SK-N-MC (cell line): ENCODE measurements around the gene TMEFF1.

Source experiments
- DNase-seq: peaks from one replicate; pipeline ENCODE4 v3.0.0-alpha.2; 2011; ENCODE audit warnings: low read depth, low spot score
- H3K27ac ChIP-seq: fragments of 200-600 bp; sonication (generic); 2 replicates; pipeline ENCODE4 v1.5.1; 2016; ENCODE audit warnings: mixed run types
- H3K36me3 ChIP-seq: fragments of 200-600 bp; sonication (generic); 2 replicates; pipeline ENCODE4 v1.6.1; 2017; ENCODE audit warnings: antibody characterized with exemption, low read length, mixed read lengths; ENCODE audit not compliant: insufficient read depth
- H3K4me3 ChIP-seq: fragments of 200-600 bp; sonication (generic); 2 replicates; pipeline ENCODE4 v1.5.1; 2016
- H3K9ac ChIP-seq: fragments of 200-600 bp; sonication (generic); 2 replicates; pipeline ENCODE4 v1.8.0; 2017; ENCODE audit warnings: mixed run types, mixed read lengths; ENCODE audit not compliant: insufficient read length
- H3K9me3 ChIP-seq: fragments of 200-600 bp; sonication (generic); 2 replicates; pipeline ENCODE4 v1.6.1; 2017; ENCODE audit warnings: low read depth, mild to moderate bottlenecking, antibody characterized with exemption, low read length, moderate library complexity, mixed read lengths
- EZH2 ChIP-seq: fragments of 200-600 bp; sonication (generic); IDR thresholded peaks from one replicate; pipeline ENCODE4 v1.6.1; 2017; ENCODE audit warnings: antibody characterized with exemption
- FOXP2 ChIP-seq: optimal IDR thresholded peaks from 2 replicates; pipeline ENCODE3; 2011; ENCODE audit warnings: mild to moderate bottlenecking, moderate library complexity; ENCODE audit not compliant: insufficient read depth; ENCODE audit errors: extremely low read length, control extremely low read depth
- POLR2AphosphoS5 ChIP-seq: IDR thresholded peaks from 2 replicates; pipeline ENCODE4 v1.6.1; 2012; ENCODE audit warnings: mild to moderate bottlenecking, low read depth, low read length, borderline replicate concordance

TMEFF1 gene

DNA sequence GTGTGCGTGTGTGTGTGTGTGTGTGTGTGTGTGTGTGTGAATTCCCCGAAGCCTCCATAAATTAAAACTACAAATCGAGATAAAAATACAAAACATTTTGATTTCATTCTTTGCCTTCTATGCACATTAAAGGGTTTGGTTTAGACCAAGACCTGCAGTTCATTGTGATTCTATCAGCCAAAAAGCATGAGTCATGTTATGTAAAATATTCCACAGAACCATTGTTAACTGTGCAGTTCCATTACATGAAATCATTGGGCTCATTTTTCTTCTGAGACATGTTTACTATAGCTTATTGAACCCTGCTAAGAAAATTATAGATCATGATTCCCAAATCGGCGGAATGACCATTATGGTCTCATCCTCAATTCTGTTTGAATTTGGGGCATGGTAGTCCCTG, 116.6 kb downstream of the TMEFF1 start:
- no peak overlapping the region for H3K9ac ChIP-seq
- no peak overlapping the region for H3K27ac ChIP-seq
- H3K36me3 ChIP-seq, result peaks cover 19% of the 10 kb centered on the region
- TF ChIP-seq EZH2, result no peak
- TF ChIP-seq FOXP2, result no peak
- no peak for TF ChIP-seq POLR2AphosphoS5
- no peaks in the 10 kb centered on the region for H3K9me3 ChIP-seq
- no peak for DNase-seq
- no peak overlapping the region for H3K4me3 ChIP-seq

DNA sequence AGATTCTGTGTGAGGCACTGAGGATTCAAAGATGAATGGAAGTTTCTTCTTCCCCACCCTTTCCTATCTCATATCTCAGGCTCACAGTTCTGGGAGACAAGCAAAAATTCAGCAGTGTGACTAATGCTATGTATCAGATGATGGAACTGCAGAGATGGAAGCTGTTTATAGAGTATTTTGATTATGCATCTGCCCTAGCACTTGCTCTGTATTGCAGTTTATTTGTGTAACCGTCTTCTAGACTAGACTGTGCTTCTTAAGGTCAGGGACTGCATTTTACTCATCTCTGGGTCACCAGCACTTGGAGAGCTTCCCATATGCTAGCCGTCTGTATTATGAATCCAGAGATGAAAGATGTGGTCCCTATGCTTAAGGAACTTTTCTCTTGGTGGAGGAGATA, 117.5 kb downstream of the TMEFF1 start:
- TF ChIP-seq FOXP2, result no peak
- TF ChIP-seq POLR2AphosphoS5, result no peak
- TF ChIP-seq EZH2, result no peak
- Histone ChIP-seq H3K27ac (no peak overlapping the region), H3K9me3 (no peaks in the 10 kb centered on the region), H3K9ac (no peak overlapping the region), H3K4me3 (no peak overlapping the region), H3K36me3 (peaks cover 17% of the 10 kb centered on the region)
- DNase-seq, result no peak

DNA sequence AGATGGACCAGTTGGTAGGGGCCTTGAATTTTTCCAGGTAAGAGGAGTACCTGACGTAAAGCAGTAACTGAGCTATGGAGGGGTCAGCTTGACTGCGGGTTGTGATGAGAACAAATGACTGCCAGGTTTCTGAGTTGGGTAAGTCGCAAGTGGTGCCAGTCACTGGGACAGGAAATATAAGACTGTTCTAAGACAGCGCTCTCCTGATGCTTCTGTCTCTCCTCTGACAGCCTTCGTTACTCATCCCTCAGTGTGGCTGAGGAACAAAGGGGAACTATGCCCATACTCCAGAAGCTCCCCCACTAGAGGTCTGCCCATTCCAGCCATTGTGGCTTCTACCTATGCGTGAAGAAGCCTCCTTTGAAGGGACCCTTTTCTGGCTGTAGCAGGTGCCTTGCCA, 118.2 kb downstream of the TMEFF1 start:
- Histone ChIP-seq H3K9ac (no peak overlapping the region), H3K36me3 (peaks cover 10% of the 10 kb centered on the region), H3K4me3 (no peak overlapping the region), H3K9me3 (no peaks in the 10 kb centered on the region), H3K27ac (no peak overlapping the region)
- no peak for DNase-seq
- TF ChIP-seq POLR2AphosphoS5 (no peak), FOXP2 (no peak), EZH2 (no peak)

DNA sequence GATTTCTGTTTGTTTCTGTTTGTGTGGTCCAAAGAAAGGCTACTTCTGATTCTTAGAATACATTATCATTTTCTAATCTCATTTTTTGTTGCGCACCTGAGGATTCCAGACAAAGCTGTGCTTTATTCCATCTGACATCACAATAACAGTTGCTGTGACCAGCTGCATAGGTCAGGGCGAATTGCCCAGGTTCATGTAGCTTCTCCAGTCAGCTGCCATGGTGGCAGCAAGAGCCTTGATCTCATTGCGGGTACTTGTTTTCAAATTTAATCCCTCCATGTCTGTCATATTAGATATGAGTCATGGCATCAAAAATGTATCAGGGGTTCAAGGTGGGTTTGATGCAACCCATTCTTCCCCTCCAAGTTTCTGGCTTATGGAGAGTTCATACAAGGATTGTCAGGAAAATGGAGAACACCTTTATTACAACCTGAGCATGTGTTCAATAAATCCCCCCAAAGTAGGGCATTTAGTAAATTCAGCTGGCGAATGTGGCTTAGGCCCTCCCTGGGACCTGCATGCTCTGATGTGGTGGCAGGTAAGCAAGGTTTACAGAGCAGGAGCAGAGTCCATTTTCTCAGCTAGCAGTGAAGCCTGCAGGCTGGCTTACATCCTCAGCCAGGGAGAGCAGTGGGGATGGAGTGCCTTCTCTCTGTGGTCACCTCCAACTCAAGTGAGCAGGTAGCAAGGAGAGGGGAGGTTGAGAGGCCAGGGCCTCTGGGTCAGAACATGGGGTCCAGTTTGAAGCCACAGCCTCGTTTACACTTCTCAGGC, 118.9 kb downstream of the TMEFF1 start:
- H3K9ac ChIP-seq, result no peak overlapping the region
- H3K9me3 ChIP-seq, result no peaks in the 10 kb centered on the region
- H3K27ac ChIP-seq, result no peak overlapping the region
- no peak for TF ChIP-seq POLR2AphosphoS5
- TF ChIP-seq FOXP2, result no peak
- no peak for TF ChIP-seq EZH2
- H3K36me3 ChIP-seq, result peaks cover 6% of the 10 kb centered on the region
- H3K4me3 ChIP-seq, result no peak overlapping the region
- DNase-seq, result no peak

DNA sequence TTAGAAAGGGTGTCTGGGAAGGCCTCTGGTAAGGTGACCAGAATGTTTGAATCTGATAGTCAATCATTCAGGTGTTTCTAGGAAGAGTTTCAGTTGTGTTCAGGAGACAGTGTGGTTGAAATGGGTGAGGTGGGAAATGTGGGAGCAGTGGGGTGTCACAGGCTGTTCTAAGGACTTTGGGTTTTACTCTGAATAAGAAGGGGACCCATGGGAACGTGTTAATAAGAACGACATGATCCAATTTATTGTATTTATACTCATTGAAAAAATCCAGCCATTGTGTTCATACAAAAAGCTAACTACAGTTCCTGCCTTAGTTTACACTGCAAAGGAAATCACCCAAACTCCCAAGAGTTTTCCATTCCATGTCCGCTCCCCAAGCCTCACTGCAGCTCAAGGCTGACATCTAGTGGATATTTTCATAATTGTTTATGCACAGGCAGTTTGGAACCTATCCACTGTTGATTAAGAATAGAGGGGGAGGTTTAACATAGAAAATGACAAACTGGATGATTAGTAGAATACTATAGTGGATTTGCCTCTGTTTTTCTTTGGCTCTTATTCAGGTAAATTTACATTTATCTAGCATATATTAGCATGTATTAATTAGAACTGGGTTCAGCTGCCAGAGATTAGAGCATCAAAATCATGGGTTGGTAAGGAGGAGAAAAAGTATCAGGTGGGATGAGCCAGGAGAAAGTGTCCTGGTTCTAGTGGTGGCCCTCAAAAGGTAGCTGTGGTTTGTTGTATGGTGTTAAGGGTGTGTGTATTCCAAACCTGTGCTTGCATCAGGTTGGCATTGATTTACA, 122.6 kb downstream of the TMEFF1 start:
- no peaks in the 10 kb centered on the region for H3K9me3 ChIP-seq
- peak; percentile 56 for DNase-seq
- H3K27ac ChIP-seq, result no peak overlapping the region
- H3K9ac ChIP-seq, result no peak overlapping the region
- H3K4me3 ChIP-seq, result no peak overlapping the region
- TF ChIP-seq EZH2, result no peak
- TF ChIP-seq POLR2AphosphoS5, result no peak
- TF ChIP-seq FOXP2, result no peak
- H3K36me3 ChIP-seq, result no peaks in the 10 kb centered on the region

DNA sequence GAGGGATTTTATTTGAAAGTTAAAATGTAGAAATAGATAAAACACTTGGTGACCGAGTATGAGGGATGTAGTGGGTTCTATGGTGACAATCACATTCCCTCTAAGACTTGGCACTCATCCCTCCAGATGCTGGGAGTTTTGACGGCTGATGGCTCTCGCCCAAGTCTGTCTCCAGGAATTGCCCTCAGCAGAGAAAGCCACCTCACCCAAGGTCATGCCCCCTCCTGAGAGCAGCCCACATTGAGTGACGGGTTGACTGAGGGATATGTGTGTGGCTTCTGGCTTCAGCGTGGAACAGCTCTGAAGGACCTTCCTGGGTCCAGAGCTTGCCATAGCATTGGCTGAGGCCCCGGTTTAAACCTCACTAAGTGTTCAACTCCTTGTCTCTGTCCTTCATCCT, 124.3 kb downstream of the TMEFF1 start:
- no peak overlapping the region for H3K4me3 ChIP-seq
- no peaks in the 10 kb centered on the region for H3K9me3 ChIP-seq
- no peak overlapping the region for H3K27ac ChIP-seq
- no peak for DNase-seq
- no peaks in the 10 kb centered on the region for H3K36me3 ChIP-seq
- no peak overlapping the region for H3K9ac ChIP-seq
- TF ChIP-seq FOXP2 (no peak), EZH2 (no peak), POLR2AphosphoS5 (no peak)

DNA sequence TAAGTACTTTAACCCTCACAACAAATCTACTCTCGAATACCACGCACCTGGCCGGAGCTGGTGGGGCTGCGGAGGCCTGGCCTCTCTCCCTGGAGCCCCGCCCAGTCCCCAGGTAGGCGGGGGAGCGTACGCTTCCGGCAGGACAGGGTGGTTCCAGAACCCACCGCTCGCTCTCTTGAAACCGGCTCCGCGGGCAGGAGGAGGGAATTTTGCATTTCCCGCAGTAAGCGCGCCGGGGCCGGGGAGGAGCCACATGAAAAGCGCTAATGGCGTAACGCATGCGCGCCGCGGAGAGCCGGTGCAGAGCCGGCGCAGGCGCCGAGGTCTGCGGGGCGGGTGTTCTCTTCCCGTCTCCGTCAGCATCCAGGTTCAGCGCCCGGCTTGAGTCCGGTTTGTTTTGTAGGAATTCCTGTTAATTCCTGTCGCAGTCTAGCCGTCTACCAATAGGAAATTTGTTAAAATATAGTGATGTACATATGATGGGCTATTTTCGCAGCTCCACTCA, 125.7 kb downstream of the TMEFF1 start:
- peak; percentile 12 for DNase-seq
- Histone ChIP-seq H3K27ac (no peak overlapping the region), H3K36me3 (no peaks in the 10 kb centered on the region), H3K9ac (peak overlapping the region; percentile 65), H3K9me3 (no peaks in the 10 kb centered on the region), H3K4me3 (peak overlapping the region; percentile 80)
- peak; percentile 71; the same call in 1 of the 2 replicates for TF ChIP-seq POLR2AphosphoS5
- TF ChIP-seq FOXP2, result no peak

DNA sequence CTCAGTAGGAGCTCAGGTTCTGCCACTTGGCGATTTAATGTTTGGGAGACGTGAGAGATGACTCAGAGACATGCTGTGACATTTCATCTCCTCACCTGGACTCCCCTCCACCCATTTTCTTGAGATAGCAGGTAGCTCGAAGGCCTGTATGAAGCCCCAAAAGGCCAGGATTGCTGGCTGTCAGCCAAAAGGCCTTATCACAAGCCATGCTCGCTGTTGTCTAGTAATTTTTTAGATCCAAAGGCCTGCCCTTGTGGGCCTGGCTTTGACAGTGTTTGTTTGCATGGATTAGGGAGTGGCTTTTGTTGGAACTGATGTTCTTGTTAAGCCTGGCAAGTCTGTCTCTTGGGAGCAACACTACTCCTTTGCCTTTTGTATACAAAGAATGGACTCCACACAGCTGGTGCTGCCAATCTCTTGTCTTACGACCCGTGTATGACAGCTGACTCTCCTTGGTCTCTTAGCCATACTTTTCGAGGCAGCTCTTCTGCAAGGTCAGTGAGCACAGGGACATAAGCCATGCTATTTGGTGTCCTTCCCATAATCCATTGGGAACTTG, 127.7 kb downstream of the TMEFF1 start:
- no peak overlapping the region for H3K4me3 ChIP-seq
- TF ChIP-seq EZH2, result no peak
- no peak for TF ChIP-seq POLR2AphosphoS5
- TF ChIP-seq FOXP2, result no peak

DNA sequence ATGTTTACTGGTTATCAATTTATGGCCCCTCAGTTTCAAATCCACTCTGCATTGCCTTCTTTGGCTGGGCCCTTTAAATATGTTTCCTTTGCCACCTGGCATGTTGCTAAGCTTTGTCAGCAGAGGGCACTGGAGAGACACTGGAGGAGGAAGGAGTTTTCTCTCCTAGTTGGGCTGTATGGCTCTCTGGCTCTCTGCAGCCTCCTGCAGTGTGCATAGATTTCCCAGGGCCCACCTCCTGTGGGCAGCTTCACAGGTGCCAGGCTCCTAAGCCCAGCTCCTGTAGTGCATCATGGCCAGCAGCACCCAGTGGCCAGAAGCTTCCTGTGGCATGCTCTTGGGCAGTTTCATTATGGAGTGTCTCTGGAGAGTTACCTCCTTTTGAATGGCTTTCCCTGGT, 128.3 kb downstream of the TMEFF1 start:
- Histone ChIP-seq H3K4me3 (no peak overlapping the region), H3K9me3 (no peaks in the 10 kb centered on the region), H3K36me3 (no peaks in the 10 kb centered on the region), H3K27ac (no peak overlapping the region), H3K9ac (no peak overlapping the region)
- TF ChIP-seq EZH2 (no peak), FOXP2 (no peak)
- DNase-seq, result peak; percentile 30

More for the DNA sequence above, 127.7 kb downstream of the TMEFF1 start:
- DNase-seq, result no peak
- Histone ChIP-seq H3K27ac (no peak overlapping the region), H3K9ac (no peak overlapping the region), H3K36me3 (no peaks in the 10 kb centered on the region), H3K9me3 (no peaks in the 10 kb centered on the region)
